ENCODE data around the gene SORBS2.

Gene SORBS2

DNA sequence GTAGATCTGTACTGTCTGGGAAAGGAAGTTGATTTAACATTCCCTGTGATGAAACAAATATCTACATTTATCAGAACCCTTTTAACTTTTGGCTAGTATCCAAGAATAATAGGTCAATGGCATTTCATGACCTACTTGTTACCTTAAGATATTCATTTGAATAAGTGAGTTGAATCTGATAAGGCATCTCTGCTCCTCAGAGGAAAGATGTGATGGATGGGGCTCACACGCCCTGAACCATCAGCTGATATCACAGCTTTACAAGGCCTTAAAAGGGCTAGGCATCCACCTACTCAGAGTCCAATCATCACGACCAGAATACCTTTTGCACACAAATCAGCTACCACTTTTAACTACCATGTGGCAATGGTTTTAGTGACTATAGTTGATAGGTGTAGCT is 186.5 kb downstream of the SORBS2 start:
- Histone ChIP-seq H3K9ac (ENCODE audit: low read length) (no peak overlapping the region), H3K4me3 (ENCODE audit: low read length) (no peak overlapping the region), H3K9me3 (ENCODE audit: control insufficient read depth, low read length) (no peaks in the 10 kb centered on the region), H3K36me3 (ENCODE audit: control insufficient read depth, insufficient read depth, low read length) (no peaks in the 10 kb centered on the region), H3K4me1 (ENCODE audit: control insufficient read depth, insufficient read depth, low read length) (no peaks in the 10 kb centered on the region), H3K27me3 (ENCODE audit: control insufficient read depth, insufficient read depth, low read length) (no peaks in the 10 kb centered on the region)

DNA sequence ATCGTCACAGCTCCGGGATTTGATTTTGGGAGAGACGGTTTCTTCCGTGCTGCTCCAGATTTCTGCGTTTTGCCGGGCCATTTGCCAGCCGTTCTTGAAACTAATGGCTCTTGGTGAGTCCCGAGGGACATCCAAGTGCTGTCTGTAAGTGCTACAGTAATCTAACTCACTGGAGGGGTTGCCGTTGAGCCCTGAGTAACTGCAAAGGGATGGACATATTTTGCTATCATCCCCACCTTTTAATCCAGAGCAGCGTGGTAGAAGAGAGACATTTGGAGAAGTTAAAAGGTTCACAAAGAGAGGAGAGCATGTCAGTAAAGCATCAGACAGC is 187.8 kb downstream of the SORBS2 start:
- no peaks in the 10 kb centered on the region for H3K36me3 ChIP-seq (ENCODE audit: control insufficient read depth, insufficient read depth, low read length)
- H3K27me3 ChIP-seq (ENCODE audit: control insufficient read depth, insufficient read depth, low read length) = no peaks in the 10 kb centered on the region
- no peaks in the 10 kb centered on the region for H3K4me1 ChIP-seq (ENCODE audit: control insufficient read depth, insufficient read depth, low read length)
- H3K4me3 ChIP-seq (ENCODE audit: low read length) = no peak overlapping the region
- H3K9me3 ChIP-seq (ENCODE audit: control insufficient read depth, low read length) = no peaks in the 10 kb centered on the region
- no peak overlapping the region for H3K9ac ChIP-seq (ENCODE audit: low read length)

DNA sequence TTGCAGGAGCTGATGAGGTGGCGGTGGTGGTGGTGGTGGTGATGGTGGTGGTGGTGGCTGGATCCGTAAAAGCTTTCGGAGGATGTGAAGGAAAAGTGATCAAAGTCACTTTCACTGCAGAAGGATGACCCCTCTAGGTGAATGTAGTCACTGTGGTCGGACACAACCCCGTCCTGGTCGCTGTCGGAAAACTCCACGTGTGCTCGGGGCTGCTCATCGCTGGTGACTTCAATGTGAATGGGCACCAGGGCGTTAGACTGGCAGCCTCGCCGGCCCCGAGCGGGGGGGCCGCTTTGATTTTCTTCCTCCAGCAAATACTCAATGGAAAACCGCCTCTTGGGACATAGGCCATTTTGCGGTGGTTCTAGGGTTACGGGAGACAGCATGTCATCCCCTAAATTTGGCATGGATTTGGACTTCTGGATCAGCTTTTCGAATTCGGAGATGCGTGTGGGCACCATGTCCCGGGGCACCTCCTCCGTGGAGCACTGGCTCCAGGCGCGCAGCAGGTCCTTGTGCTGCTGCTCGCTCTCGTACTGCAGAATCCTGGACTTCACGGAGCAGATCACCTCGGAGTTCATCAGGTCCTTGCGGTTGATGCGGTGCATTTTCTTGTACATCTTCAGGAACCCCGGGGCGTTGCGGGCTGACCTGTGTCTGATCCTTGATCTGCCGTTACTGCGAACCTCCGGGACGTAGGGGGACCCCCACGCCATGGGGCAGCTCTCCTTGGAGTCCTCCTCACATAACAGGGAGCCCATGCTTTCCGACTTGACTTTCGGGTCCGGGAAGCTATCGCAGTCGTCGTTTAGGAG is 188.3 kb downstream of the SORBS2 start:
- H3K27me3 ChIP-seq (ENCODE audit: control insufficient read depth, insufficient read depth, low read length) = no peaks in the 10 kb centered on the region
- H3K9me3 ChIP-seq (ENCODE audit: control insufficient read depth, low read length) = no peaks in the 10 kb centered on the region
- no peaks in the 10 kb centered on the region for H3K36me3 ChIP-seq (ENCODE audit: control insufficient read depth, insufficient read depth, low read length)
- no peak overlapping the region for H3K4me3 ChIP-seq (ENCODE audit: low read length)
- no peak overlapping the region for H3K9ac ChIP-seq (ENCODE audit: low read length)
- H3K4me1 ChIP-seq (ENCODE audit: control insufficient read depth, insufficient read depth, low read length) = no peaks in the 10 kb centered on the region

DNA sequence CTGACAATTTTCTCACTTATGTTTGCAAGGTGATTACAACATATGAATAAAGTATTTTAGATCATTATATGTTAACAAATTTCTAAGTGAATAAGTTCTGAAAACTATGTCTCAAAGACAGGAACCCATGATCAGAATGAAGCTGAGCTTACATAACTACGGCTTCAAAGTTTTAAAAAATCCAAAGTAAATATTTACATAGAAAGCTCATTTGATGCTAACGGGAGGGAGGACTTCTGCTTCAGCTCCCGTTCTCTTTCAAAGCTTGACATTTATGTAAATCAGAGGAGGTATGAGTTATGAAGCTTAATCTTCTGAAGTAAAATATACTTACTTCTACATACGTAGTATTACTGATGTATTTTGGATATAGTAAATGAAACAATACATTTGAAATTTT is 203.8 kb downstream of the SORBS2 start:
- H3K4me3 ChIP-seq (ENCODE audit: low read length) = no peak overlapping the region
- no peaks in the 10 kb centered on the region for H3K4me1 ChIP-seq (ENCODE audit: control insufficient read depth, insufficient read depth, low read length)
- no peaks in the 10 kb centered on the region for H3K36me3 ChIP-seq (ENCODE audit: control insufficient read depth, insufficient read depth, low read length)
- H3K9me3 ChIP-seq (ENCODE audit: control insufficient read depth, low read length) = no peaks in the 10 kb centered on the region
- H3K9ac ChIP-seq (ENCODE audit: low read length) = no peak overlapping the region
- no peaks in the 10 kb centered on the region for H3K27me3 ChIP-seq (ENCODE audit: control insufficient read depth, insufficient read depth, low read length)

DNA sequence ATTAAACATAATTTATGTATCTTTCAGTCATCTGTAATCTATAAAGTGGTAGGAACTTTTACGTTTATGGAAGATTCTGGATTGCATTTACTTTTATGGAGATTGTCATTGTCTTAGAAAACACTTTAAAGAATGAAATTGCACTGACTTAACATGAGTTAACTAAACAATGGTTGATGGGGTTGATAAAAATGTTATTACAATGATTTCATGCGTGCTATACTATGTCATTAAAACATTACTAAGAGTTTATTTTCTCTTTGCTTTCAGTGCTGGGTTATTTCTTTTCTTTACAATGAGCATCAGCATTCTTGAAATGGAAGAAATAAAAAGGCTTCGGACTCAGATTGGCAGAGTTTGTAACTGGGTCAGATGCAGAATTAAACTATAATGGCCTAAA is 209.6 kb downstream of the SORBS2 start:
- Histone ChIP-seq H3K4me1 (ENCODE audit: control insufficient read depth, insufficient read depth, low read length) (no peaks in the 10 kb centered on the region), H3K9me3 (ENCODE audit: control insufficient read depth, low read length) (no peaks in the 10 kb centered on the region), H3K27me3 (ENCODE audit: control insufficient read depth, insufficient read depth, low read length) (no peaks in the 10 kb centered on the region), H3K36me3 (ENCODE audit: control insufficient read depth, insufficient read depth, low read length) (no peaks in the 10 kb centered on the region), H3K4me3 (ENCODE audit: low read length) (no peak overlapping the region), H3K9ac (ENCODE audit: low read length) (no peak overlapping the region)

DNA sequence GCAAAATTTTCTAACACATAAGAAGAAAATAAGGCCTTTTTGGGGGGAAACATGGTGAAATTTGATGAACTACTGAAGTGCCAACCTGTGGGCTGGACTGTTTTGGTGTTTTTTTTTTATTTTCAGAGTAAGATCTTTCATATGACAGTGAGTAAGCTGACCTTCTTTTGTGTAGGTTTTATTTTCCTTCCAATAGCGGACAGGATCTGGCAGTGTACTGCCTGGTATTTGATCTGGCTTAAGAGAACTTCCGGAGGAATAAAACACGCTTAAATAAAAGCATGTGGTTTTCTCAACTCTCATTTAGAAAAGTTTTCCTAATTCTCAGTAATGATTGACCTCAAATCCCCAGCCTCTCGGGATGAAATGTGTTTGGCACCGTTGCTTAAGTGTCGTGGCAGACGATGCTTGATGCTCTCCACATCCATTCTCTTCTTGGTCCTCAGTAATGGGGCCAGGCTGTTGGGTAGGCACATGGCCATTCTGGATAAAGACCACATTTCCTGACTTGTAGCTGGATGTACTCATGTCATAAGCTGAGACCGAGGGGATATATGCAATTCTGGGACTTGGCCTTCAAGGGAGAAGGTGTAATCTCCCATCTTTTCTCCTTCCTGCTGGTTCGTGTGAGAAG is 211.1 kb downstream of the SORBS2 start:
- Histone ChIP-seq H3K27me3 (ENCODE audit: control insufficient read depth, insufficient read depth, low read length) (no peaks in the 10 kb centered on the region), H3K36me3 (ENCODE audit: control insufficient read depth, insufficient read depth, low read length) (no peaks in the 10 kb centered on the region), H3K4me3 (ENCODE audit: low read length) (no peak overlapping the region), H3K4me1 (ENCODE audit: control insufficient read depth, insufficient read depth, low read length) (no peaks in the 10 kb centered on the region), H3K9me3 (ENCODE audit: control insufficient read depth, low read length) (no peaks in the 10 kb centered on the region), H3K9ac (ENCODE audit: low read length) (no peak overlapping the region)

DNA sequence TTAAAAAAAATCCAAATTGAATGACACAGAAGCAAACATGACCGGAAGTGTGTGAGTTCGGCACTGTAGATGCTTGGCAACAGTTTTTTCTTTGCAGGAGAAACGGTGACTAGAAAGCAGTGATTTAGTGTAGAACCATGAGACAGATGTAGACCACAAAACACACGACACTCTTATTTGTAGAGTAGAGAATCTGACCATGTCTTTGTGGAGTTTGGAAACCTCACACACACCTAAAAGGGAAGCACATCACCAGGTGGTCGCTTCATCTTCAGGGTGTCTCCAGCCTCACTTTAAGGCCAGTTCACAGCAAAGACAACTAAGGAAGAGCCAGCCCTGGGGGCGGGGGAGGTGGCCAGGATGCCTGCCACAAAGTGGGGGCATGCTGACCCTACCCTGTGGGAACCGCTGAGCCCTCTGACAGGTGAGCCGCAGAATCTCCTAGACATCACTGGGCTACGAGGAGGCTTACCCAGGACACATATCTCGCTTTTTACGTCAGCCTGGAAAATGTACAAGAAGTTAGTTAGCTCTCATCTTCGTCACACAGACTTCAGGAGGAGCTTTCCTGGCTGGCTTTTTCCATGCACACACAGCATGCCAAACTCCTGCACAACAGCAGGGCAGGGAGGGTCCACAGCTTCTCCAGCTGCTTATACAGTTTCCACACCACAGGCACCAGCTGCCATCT is 212.3 kb downstream of the SORBS2 start:
- Histone ChIP-seq H3K9me3 (ENCODE audit: control insufficient read depth, low read length) (no peaks in the 10 kb centered on the region), H3K4me1 (ENCODE audit: control insufficient read depth, insufficient read depth, low read length) (no peaks in the 10 kb centered on the region), H3K36me3 (ENCODE audit: control insufficient read depth, insufficient read depth, low read length) (no peaks in the 10 kb centered on the region), H3K27me3 (ENCODE audit: control insufficient read depth, insufficient read depth, low read length) (no peaks in the 10 kb centered on the region), H3K4me3 (ENCODE audit: low read length) (no peak overlapping the region), H3K9ac (ENCODE audit: low read length) (no peak overlapping the region)

DNA sequence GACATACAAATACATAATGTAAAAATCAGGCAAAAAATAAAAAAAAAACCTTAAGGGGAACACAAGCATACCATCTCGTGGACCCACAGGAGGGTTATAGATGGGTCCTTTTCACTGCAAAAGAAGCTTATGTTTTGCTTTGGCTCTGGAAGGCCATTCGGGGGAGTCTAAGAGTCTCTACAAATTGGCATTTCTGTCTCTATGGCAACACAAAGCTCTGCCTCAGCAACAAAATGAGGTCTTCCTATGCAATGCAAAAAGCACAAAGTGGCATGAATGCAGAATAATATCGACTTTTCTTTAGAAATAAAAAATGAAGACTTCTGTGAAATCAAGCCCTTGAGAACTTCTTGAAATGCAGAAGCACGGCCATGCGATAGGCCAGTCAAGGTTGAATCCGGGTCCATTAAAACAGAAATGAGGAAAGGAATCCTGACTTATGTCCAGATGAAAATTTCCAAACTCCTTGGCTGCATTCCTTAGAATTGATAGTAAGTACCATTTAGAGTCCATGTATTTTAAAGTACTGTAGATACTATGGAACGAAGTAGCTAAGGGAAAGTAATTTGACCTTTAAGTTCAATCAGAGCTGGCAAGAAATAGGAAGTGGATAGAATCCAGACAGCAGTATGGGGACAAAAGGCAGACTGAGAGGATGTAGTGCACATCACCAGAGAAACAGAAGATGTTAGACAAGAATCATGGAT is 213.0 kb downstream of the SORBS2 start:
- Histone ChIP-seq H3K4me3 (ENCODE audit: low read length) (no peak overlapping the region), H3K4me1 (ENCODE audit: control insufficient read depth, insufficient read depth, low read length) (no peaks in the 10 kb centered on the region), H3K9ac (ENCODE audit: low read length) (no peak overlapping the region), H3K27me3 (ENCODE audit: control insufficient read depth, insufficient read depth, low read length) (no peaks in the 10 kb centered on the region), H3K36me3 (ENCODE audit: control insufficient read depth, insufficient read depth, low read length) (no peaks in the 10 kb centered on the region), H3K9me3 (ENCODE audit: control insufficient read depth, low read length) (no peaks in the 10 kb centered on the region)

DNA sequence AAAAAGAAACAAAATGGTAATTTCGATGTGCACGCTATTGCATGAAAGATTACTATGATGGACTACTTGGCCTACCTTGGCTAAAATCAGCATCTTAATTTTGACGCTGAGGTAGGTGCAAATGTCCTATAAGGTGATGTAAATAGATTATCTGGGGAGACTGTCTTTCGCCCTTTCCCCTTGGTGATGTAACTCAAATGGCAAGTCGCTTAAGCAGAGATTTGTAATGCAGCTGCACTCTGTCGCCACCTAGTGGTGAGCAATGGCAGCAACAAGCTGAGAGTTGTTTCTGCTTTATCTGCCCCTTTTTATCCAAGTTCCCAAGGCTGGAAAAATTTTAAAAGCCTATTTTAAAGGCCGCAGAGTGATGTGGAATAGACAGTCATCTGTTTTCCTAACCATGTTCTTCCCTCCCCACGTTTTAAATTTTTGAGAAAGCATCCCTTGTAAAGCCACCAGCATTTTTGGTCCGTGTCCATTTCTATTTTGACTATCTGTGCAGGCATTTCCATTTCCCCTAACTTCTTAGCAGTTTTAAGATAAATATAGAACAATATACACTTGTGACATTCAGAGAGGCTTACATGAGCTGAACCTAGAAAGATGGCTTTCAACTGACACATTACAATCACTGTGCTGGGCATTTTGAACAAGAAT is 214.3 kb downstream of the SORBS2 start:
- no peaks in the 10 kb centered on the region for H3K9me3 ChIP-seq (ENCODE audit: control insufficient read depth, low read length)

DNA sequence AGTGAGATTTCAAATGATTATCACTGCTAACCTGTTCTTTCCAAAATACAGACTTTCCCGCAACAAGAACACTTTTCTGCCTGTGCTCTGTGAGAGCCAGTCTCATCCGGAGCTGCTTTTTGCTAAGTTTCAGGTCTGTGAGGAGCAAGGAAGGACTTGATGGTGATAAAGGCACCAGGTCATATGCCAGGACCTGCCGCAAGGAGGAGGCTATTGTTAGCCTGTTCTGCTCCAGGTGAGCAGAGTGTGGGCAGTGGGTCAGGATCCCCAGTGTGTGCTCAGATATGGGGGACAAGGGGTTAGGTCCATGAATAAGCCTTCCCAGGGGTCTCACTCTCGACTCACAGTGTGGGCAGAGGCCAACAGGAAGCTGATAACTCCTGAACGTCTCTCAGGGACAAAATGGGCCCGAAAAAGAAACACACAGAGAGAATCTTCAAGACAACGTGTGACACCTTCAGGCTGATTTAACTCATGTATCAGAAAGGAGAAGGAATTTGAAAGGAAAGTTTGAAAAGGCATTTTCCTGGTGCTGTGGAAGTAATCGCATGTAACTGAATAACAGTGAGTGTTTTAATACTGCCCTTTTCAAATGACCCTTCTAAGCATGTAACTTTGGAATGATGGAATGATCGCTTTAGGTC is 219.0 kb downstream of the SORBS2 start:
- Histone ChIP-seq H3K4me1 (ENCODE audit: control insufficient read depth, insufficient read depth, low read length) (no peaks in the 10 kb centered on the region), H3K36me3 (ENCODE audit: control insufficient read depth, insufficient read depth, low read length) (no peaks in the 10 kb centered on the region), H3K9ac (ENCODE audit: low read length) (no peak overlapping the region), H3K4me3 (ENCODE audit: low read length) (no peak overlapping the region), H3K27me3 (ENCODE audit: control insufficient read depth, insufficient read depth, low read length) (no peaks in the 10 kb centered on the region), H3K9me3 (ENCODE audit: control insufficient read depth, low read length) (no peaks in the 10 kb centered on the region)

More for the DNA sequence above, 214.3 kb downstream of the SORBS2 start:
- H3K27me3 ChIP-seq (ENCODE audit: control insufficient read depth, insufficient read depth, low read length) = no peaks in the 10 kb centered on the region
- H3K36me3 ChIP-seq (ENCODE audit: control insufficient read depth, insufficient read depth, low read length) = no peaks in the 10 kb centered on the region
- no peak overlapping the region for H3K9ac ChIP-seq (ENCODE audit: low read length)
- no peaks in the 10 kb centered on the region for H3K4me1 ChIP-seq (ENCODE audit: control insufficient read depth, insufficient read depth, low read length)
- H3K4me3 ChIP-seq (ENCODE audit: low read length) = no peak overlapping the region

DNA sequence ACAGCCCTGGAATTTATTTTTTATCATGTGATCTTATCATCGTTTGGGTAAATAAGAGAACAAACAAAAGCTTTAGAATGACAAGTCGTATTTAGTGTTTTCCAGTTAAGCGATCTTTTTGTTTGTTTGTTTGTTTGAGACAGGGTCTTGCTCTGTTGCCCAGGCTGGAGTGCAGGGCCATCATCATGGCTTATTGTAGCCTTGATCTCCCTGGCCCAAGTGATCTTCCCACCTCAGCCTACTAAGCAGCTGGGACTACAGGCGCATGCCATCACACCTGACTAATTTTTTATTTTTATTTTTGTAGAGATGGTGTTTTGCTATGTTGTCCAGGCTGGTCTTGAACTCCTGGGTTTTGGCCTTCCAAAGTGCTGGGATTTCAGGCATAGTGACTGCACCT is 219.6 kb downstream of the SORBS2 start:
- Histone ChIP-seq H3K9me3 (ENCODE audit: control insufficient read depth, low read length) (no peaks in the 10 kb centered on the region), H3K36me3 (ENCODE audit: control insufficient read depth, insufficient read depth, low read length) (no peaks in the 10 kb centered on the region), H3K4me1 (ENCODE audit: control insufficient read depth, insufficient read depth, low read length) (no peaks in the 10 kb centered on the region), H3K4me3 (ENCODE audit: low read length) (no peak overlapping the region), H3K9ac (ENCODE audit: low read length) (no peak overlapping the region), H3K27me3 (ENCODE audit: control insufficient read depth, insufficient read depth, low read length) (no peaks in the 10 kb centered on the region)
